ENCODE results near the gene TMEM35B. TPM values are rescaled to one million over a fixed set of nuclear protein-coding genes. Genes with fewer than 3 reads are reported as not detected.
"Not testable (repeated sequence)": the region's sequence is repeated elsewhere in the genome, so short reads cannot be mapped to it uniquely, and the experiment has no call there.

The TMEM35B gene
- total RNA-seq, 1 experiment from 2014 or later, result 10.9 TPM

DNA sequence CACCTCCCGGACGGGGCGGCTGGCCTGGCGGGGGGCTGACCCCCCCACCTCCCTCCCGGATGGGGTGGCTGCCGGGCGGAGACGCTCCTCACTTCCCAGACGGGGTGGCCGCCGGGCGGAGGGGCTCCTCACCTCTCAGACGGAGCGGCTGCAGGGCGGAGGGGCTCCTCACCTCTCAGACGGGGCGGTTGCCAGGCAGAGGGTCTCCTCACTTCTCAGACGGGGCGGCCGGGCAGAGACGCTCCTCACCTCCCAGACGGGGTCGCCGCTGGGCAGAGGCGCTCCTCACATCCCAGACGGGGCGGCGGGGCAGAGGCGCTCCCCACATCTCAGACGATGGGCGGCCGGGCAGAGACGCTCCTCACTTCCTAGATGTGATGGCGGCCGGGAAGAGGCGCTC lies 17.5 kb downstream of the TMEM35B start:
- peaks cover 11% of the 10 kb centered on the region for H3K4me1 ChIP-seq (ENCODE audit: insufficient read depth, low read length)
- H3K27ac ChIP-seq (ENCODE audit: low read length); H3K4me2 ChIP-seq (ENCODE audit: low read length); H3K4me3 ChIP-seq (ENCODE audit: low read length); BruUV-seq (replicated peaks); H2AFZ ChIP-seq (ENCODE audit: low read length); DNase-seq; H3K9ac ChIP-seq (ENCODE audit: low read length); H3F3A ChIP-seq (ENCODE audit: low read length, unreplicated experiment); CTCF ChIA-PET; H3K79me2 ChIP-seq (ENCODE audit: low read length); intact Hi-C loops (cut with micrococcal nuclease); POLR2A ChIA-PET (ENCODE audit: unreplicated experiment); H3K36me3 ChIP-seq (ENCODE audit: low read depth, low read length); H3K9me3 ChIP-seq (ENCODE audit: low read length); H3K9me2 ChIP-seq (replicated peaks; ENCODE audit: low read length); H4K20me1 ChIP-seq (ENCODE audit: low read length); H3K27me3 ChIP-seq (ENCODE audit: low read length); ATAC-seq: not testable (repeated sequence)

- Histone ChIP-seq H3K36me3 (ENCODE audit: low read depth, low read length) (no peaks in the 10 kb centered on the region), H3K27me3 (ENCODE audit: low read length) (peaks cover 12% of the 10 kb centered on the region; the same call in 1 of the 2 replicates), H3K4me3 (ENCODE audit: low read length) (no peak overlapping the region), H3K9me3 (ENCODE audit: low read length) (no peaks in the 10 kb centered on the region), H3K9me2 (replicated peaks; ENCODE audit: low read length) (no peaks in the 10 kb centered on the region), H3K4me2 (ENCODE audit: low read length) (no peak overlapping the region), H3K27ac (ENCODE audit: low read length) (no peak overlapping the region), H3K4me1 (ENCODE audit: insufficient read depth, low read length) (peaks cover 3% of the 10 kb centered on the region), H3F3A (ENCODE audit: low read length, unreplicated experiment) (no peaks in the 10 kb centered on the region), H4K20me1 (ENCODE audit: low read length) (no peaks in the 10 kb centered on the region), H2AFZ (ENCODE audit: low read length) (no peak overlapping the region), H3K79me2 (ENCODE audit: low read length) (no peaks in the 10 kb centered on the region), H3K9ac (ENCODE audit: low read length) (no peak overlapping the region)
- ChIA-PET POLR2A (ENCODE audit: unreplicated experiment) (no interaction called here), CTCF (no interaction called here)
- no peak for DNase-seq
- no peak for ATAC-seq
- TF ChIP-seq EZH2phosphoT487 (IDR thresholded peaks at IDR 0.05; ENCODE audit: borderline replicate concordance, low read length), result no peak
- no peak for TF ChIP-seq EZH2 (IDR thresholded peaks at IDR 0.05; ENCODE audit: low read length, unreplicated experiment)
- no peak for TF ChIP-seq CTCF (conservative IDR thresholded peaks at IDR 0.05; ENCODE audit: low read depth, low read length)
- intact Hi-C loops (cut with micrococcal nuclease), result no loop called here
- BruUV-seq (replicated peaks), result no TSS peak
Measured at GRCh38 chr1:34965597-34965996, 19.6 kb downstream of the TMEM35B start.

- no peak for DNase-seq
- TF ChIP-seq EZH2phosphoT487 (IDR thresholded peaks at IDR 0.05; ENCODE audit: borderline replicate concordance, low read length) (no peak), EZH2 (IDR thresholded peaks at IDR 0.05; ENCODE audit: low read length, unreplicated experiment) (no peak), CTCF (conservative IDR thresholded peaks at IDR 0.05; ENCODE audit: low read depth, low read length) (no peak)
- Histone ChIP-seq H4K20me1 (ENCODE audit: low read length) (no peaks in the 10 kb centered on the region), H3K4me3 (ENCODE audit: low read length) (no peak overlapping the region), H2AFZ (ENCODE audit: low read length) (no peak overlapping the region), H3K4me1 (ENCODE audit: insufficient read depth, low read length) (no peaks in the 10 kb centered on the region), H3K79me2 (ENCODE audit: low read length) (no peaks in the 10 kb centered on the region), H3K4me2 (ENCODE audit: low read length) (no peak overlapping the region), H3K27me3 (ENCODE audit: low read length) (peaks cover 50% of the 10 kb centered on the region), H3K36me3 (ENCODE audit: low read depth, low read length) (no peaks in the 10 kb centered on the region), H3F3A (ENCODE audit: low read length, unreplicated experiment) (no peaks in the 10 kb centered on the region), H3K9me3 (ENCODE audit: low read length) (no peaks in the 10 kb centered on the region), H3K9ac (ENCODE audit: low read length) (no peak overlapping the region), H3K27ac (ENCODE audit: low read length) (no peak overlapping the region), H3K9me2 (replicated peaks; ENCODE audit: low read length) (no peaks in the 10 kb centered on the region)
- intact Hi-C loops (cut with micrococcal nuclease), result no loop called here
- CTCF ChIA-PET, result no interaction called here
- no peak for ATAC-seq
- POLR2A ChIA-PET (ENCODE audit: unreplicated experiment), result no interaction called here
- BruUV-seq (replicated peaks), result no TSS peak
Measured at GRCh38 chr1:34950428-34950827, 34.7 kb downstream of the TMEM35B start.

GRCh38 chr1:34948739-34949138 lies 36.4 kb downstream of the TMEM35B start:
- ATAC-seq; H3K4me2 ChIP-seq (ENCODE audit: low read length); H3F3A ChIP-seq (ENCODE audit: low read length, unreplicated experiment); CTCF ChIA-PET; H3K9me2 ChIP-seq (replicated peaks; ENCODE audit: low read length); H4K20me1 ChIP-seq (ENCODE audit: low read length); H3K9ac ChIP-seq (ENCODE audit: low read length); intact Hi-C loops (cut with micrococcal nuclease); BruUV-seq (replicated peaks); H3K36me3 ChIP-seq (ENCODE audit: low read depth, low read length); POLR2A ChIA-PET (ENCODE audit: unreplicated experiment); DNase-seq; H3K9me3 ChIP-seq (ENCODE audit: low read length); H2AFZ ChIP-seq (ENCODE audit: low read length); H3K27ac ChIP-seq (ENCODE audit: low read length); H3K4me1 ChIP-seq (ENCODE audit: insufficient read depth, low read length); H3K79me2 ChIP-seq (ENCODE audit: low read length); H3K4me3 ChIP-seq (ENCODE audit: low read length): not testable (repeated sequence)
- H3K27me3 ChIP-seq (ENCODE audit: low read length), result peaks cover 40% of the 10 kb centered on the region

GRCh38 chr1:34947641-34948314 lies 37.4 kb downstream of the TMEM35B start:
- CTCF ChIA-PET; H3K9me2 ChIP-seq (replicated peaks; ENCODE audit: low read length); H3F3A ChIP-seq (ENCODE audit: low read length, unreplicated experiment); H4K20me1 ChIP-seq (ENCODE audit: low read length); H2AFZ ChIP-seq (ENCODE audit: low read length); H3K4me2 ChIP-seq (ENCODE audit: low read length); H3K9me3 ChIP-seq (ENCODE audit: low read length); H3K79me2 ChIP-seq (ENCODE audit: low read length); BruUV-seq (replicated peaks); DNase-seq; H3K36me3 ChIP-seq (ENCODE audit: low read depth, low read length); H3K9ac ChIP-seq (ENCODE audit: low read length); ATAC-seq; H3K4me1 ChIP-seq (ENCODE audit: insufficient read depth, low read length); POLR2A ChIA-PET (ENCODE audit: unreplicated experiment); intact Hi-C loops (cut with micrococcal nuclease); H3K4me3 ChIP-seq (ENCODE audit: low read length); H3K27ac ChIP-seq (ENCODE audit: low read length): not testable (repeated sequence)
- H3K27me3 ChIP-seq (ENCODE audit: low read length), result peaks cover 45% of the 10 kb centered on the region

All from PC-3 (cell line).